Measurements from ENCODE around the gene LILRB1. TPM values are rescaled to one million over a fixed set of nuclear protein-coding genes. Genes with fewer than 3 reads are reported as not detected.
A peak's percentile ranks its signal among the peaks of the same experiment; 100 is the strongest.
"Not testable (repeated sequence)": the region's sequence is repeated elsewhere in the genome, so short reads cannot be mapped to it uniquely, and the experiment has no call there.

LILRB1 gene
- total and polyA plus RNA-seq, 7 experiments from 2014 or later: 0.09 to 56.5 (median 2.2) TPM; not detected in 2

DNA sequence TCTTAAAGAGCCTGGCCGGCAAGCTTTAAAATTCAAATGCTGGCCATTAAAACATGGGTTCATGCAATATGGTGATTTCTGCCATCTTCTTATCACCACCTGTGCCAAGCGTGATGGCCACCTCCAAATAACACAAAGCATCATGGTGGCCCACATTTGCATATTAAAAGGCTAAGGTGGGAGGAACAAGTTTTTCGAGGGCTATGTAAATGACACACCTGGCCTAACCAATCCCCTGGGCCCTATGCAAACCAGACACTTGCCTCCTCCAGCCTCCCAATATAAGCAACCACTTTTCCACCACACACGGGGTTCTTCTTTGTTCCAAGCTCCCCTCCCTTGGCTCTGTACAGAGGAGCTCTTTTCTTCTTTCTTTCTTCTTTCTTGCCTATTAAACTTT, 46.9 kb downstream of the LILRB1 start:
- DNase-seq (no peak), ATAC-seq (no peak)
- CTCF ChIA-PET: interaction anchor here (0.8 kb wide), 1 partner anchor 1311 kb away, joined by 3 read pairs; no protein-coding TSS in a partner anchor
- Mint-ChIP-seq H3K4me1 (peaks cover 0 to 2% (median 0%) of the 10 kb centered on the region in 7 donors), H3K4me3 (no peak overlapping the region), H3K27ac (no peak overlapping the region), H3K36me3 (no peaks in the 10 kb centered on the region), H3K9me3 (no peaks in the 10 kb centered on the region), H3K27me3 (peaks cover 2 to 34% (median 23%) of the 10 kb centered on the region in 5 donors)
- no peak overlapping the region for H3K27ac ChIP-seq (ENCODE audit: low read depth, low read length)
- POLR2A ChIA-PET: no interaction called here
- H3K27me3 ChIP-seq (ENCODE audit: control insufficient read depth in 2 of 2, insufficient read depth in 2 of 2, low read length in 2 of 2): no peaks in the 10 kb centered on the region
- H3K9me3 ChIP-seq (ENCODE audit: control insufficient read depth in 2 of 3, low read length in 3 of 3): no peaks in the 10 kb centered on the region
- no peaks in the 10 kb centered on the region for H3K4me1 ChIP-seq (ENCODE audit: control insufficient read depth in 2 of 2, insufficient read depth in 2 of 2, low read length in 2 of 2)
- no peak overlapping the region for H3K4me3 ChIP-seq (ENCODE audit: low read length)
- H3K36me3 ChIP-seq (ENCODE audit: control insufficient read depth in 2 of 3, insufficient read depth in 3 of 3, low read length in 3 of 3): no peaks in the 10 kb centered on the region
- intact Hi-C loops (cut with micrococcal nuclease): no loop called here

DNA sequence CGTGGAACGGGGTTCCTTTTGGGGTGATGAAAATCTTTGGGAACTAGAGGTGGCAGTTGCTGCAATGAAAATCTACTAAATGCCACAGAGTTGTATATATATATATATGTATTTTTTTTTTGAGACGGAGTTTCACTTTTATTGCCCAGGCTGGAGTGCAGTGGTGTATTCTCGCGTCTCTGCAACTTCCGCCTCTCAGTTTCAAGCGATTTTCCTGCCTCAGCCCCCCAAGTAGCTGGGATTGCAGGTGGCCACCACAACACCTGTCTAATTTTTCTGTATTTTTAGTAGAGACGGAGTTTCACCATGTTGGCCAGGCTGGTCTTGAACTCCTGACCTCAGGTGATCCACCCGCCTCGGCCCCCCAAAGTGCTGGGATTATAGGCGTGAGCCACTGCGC, 51.3 kb downstream of the LILRB1 start:
- H3K27me3 ChIP-seq (ENCODE audit: control insufficient read depth in 2 of 2, insufficient read depth in 2 of 2, low read length in 2 of 2); H3K4me3 Mint-ChIP-seq; H3K27ac Mint-ChIP-seq; ATAC-seq; H3K36me3 Mint-ChIP-seq; H3K9me3 Mint-ChIP-seq; H3K27ac ChIP-seq (ENCODE audit: low read depth, low read length); H3K4me1 ChIP-seq (ENCODE audit: control insufficient read depth in 2 of 2, insufficient read depth in 2 of 2, low read length in 2 of 2); H3K9me3 ChIP-seq (ENCODE audit: control insufficient read depth in 2 of 3, low read length in 3 of 3); H3K4me1 Mint-ChIP-seq; intact Hi-C loops (cut with micrococcal nuclease); H3K4me3 ChIP-seq (ENCODE audit: low read length); DNase-seq; POLR2A ChIA-PET; H3K36me3 ChIP-seq (ENCODE audit: control insufficient read depth in 2 of 3, insufficient read depth in 3 of 3, low read length in 3 of 3): not testable (repeated sequence)
- CTCF ChIA-PET: interaction anchor here (0.6 kb wide), 1 partner anchor 22 kb away, joined by 3 read pairs; no protein-coding TSS in a partner anchor
- H3K27me3 Mint-ChIP-seq: peaks cover 2 to 46% (median 42%) of the 10 kb centered on the region in 5 donors

DNA sequence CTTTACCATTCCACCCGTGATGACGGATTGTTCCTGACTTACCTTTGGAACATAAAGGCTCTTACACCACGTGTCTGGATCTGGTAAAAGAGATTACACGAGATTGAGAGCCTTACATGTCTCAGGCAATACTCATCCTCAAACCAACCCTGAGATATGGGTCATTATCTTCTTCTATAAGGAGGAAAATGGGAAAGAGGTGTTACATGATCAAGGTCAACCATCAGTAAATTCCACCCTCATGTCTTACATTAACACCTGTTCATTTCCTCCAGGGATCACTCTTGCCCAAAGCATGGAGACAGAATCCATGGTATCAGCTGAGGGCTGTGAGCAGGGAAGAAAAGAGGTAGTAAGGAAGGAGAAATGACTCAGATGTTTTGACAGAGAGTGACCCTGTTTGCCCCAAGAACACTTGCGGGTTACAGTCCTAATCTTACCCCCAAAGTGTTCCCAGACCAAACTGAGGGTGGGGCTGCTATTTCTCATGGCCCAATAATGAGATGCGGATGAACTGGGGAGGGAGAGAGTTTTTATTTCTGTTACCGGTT, 52.1 kb downstream of the LILRB1 start:
- Histone ChIP-seq H3K4me1 (ENCODE audit: control insufficient read depth in 2 of 2, insufficient read depth in 2 of 2, low read length in 2 of 2) (no peaks in the 10 kb centered on the region), H3K9me3 (ENCODE audit: control insufficient read depth in 2 of 3, low read length in 3 of 3) (no peaks in the 10 kb centered on the region), H3K4me3 (ENCODE audit: low read length) (no peak overlapping the region), H3K27ac (ENCODE audit: low read depth, low read length) (no peak overlapping the region), H3K27me3 (ENCODE audit: control insufficient read depth in 2 of 2, insufficient read depth in 2 of 2, low read length in 2 of 2) (no peaks in the 10 kb centered on the region), H3K36me3 (ENCODE audit: control insufficient read depth in 2 of 3, insufficient read depth in 3 of 3, low read length in 3 of 3) (no peaks in the 10 kb centered on the region)
- ChIA-PET CTCF (interaction anchor here (0.6 kb wide), 1 partner anchor 23 kb away, joined by 3 read pairs; no protein-coding TSS in a partner anchor), POLR2A (no interaction called here)
- intact Hi-C loops (cut with micrococcal nuclease): no loop called here
- no peaks in the 10 kb centered on the region for H3K36me3 Mint-ChIP-seq
- H3K27ac Mint-ChIP-seq: no peak overlapping the region
- peaks cover 0 to 11% (median 1%) of the 10 kb centered on the region in 11 donors for H3K9me3 Mint-ChIP-seq
- H3K4me1 Mint-ChIP-seq: no peaks in the 10 kb centered on the region
- no peak for ATAC-seq
- no peak overlapping the region for H3K4me3 Mint-ChIP-seq
- no peak for DNase-seq
- peaks cover 3 to 49% (median 46%) of the 10 kb centered on the region in 5 donors for H3K27me3 Mint-ChIP-seq

DNA sequence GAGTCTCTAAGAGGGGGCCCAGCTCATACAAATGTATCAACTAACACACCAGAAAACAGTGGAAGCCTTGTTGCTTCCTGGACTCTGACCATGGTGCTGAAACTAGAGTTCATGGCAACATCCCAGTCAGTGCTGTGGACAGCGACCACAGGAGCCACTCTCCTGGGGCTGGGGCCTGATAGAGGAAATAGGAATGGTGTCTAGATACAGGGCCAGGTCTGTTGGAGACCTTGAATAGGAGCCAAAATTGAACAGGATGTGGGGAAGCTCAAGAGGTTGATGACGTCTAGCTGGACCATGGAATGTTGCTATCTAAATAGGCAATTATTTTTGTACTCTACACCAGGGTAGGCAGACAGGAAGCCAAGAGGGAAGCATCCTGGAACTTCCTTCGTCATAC, 54.2 kb downstream of the LILRB1 start:
- Mint-ChIP-seq H3K27ac (no peak overlapping the region), H3K4me1 (no peaks in the 10 kb centered on the region), H3K9me3 (peaks cover 0 to 11% (median 1%) of the 10 kb centered on the region in 11 donors), H3K4me3 (no peak overlapping the region), H3K27me3 (peaks cover 3 to 47% (median 47%) of the 10 kb centered on the region in 5 donors), H3K36me3 (no peaks in the 10 kb centered on the region)
- ChIA-PET POLR2A (no interaction called here), CTCF (no interaction called here)
- H3K4me3 ChIP-seq (ENCODE audit: low read length): no peak overlapping the region
- no peak for DNase-seq
- H3K27me3 ChIP-seq (ENCODE audit: control insufficient read depth in 2 of 2, insufficient read depth in 2 of 2, low read length in 2 of 2): no peaks in the 10 kb centered on the region
- ATAC-seq: peak; percentile 60
- H3K9me3 ChIP-seq (ENCODE audit: control insufficient read depth in 2 of 3, low read length in 3 of 3): no peaks in the 10 kb centered on the region
- no peaks in the 10 kb centered on the region for H3K4me1 ChIP-seq (ENCODE audit: control insufficient read depth in 2 of 2, insufficient read depth in 2 of 2, low read length in 2 of 2)
- intact Hi-C loops (cut with micrococcal nuclease): no loop called here
- no peak overlapping the region for H3K27ac ChIP-seq (ENCODE audit: low read depth, low read length)
- no peaks in the 10 kb centered on the region for H3K36me3 ChIP-seq (ENCODE audit: control insufficient read depth in 2 of 3, insufficient read depth in 3 of 3, low read length in 3 of 3)

Small RNA genes within 50 kb of the gene (microRNA-seq; reads per million reads assigned to microRNA genes)
- gene MIR8061 (ENCODE audit: borderline microRNAs expressed): not detected

Other genes starting within 250 kb of the LILRB1 start
- gene TTYH1, start 215.0 kb upstream of the LILRB1 start, total RNA-seq: 1 to 10 TPM in 1 of 5 experiments, under 1 TPM in 1, not detected in 3; 0.10 to 1.8 TPM
- gene TTYH1, start 215.0 kb upstream of the LILRB1 start, polyA plus RNA-seq: under 1 TPM; 0.23 to 0.40 TPM
- gene LENG8, start 181.3 kb upstream of the LILRB1 start, total RNA-seq: 100 to 1,000 TPM; 238 to 685 (median 503) TPM
- gene LENG8, start 181.3 kb upstream of the LILRB1 start, polyA plus RNA-seq: 10 to 100 TPM in 1 of 2 donors, 1 to 10 TPM in 1; 6.2 to 16.8 TPM
- gene LENG9, start 166.7 kb upstream of the LILRB1 start, total RNA-seq: 1 to 10 TPM; 3.5 to 6.1 (median 4.3) TPM
- under 1 TPM; 0.09 to 0.16 TPM for gene LENG9, start 166.7 kb upstream of the LILRB1 start, polyA plus RNA-seq
- gene CDC42EP5, start 157.2 kb upstream of the LILRB1 start, total RNA-seq: not detected
- gene CDC42EP5, start 157.2 kb upstream of the LILRB1 start, polyA plus RNA-seq: not detected
- gene LAIR2, start 127.7 kb upstream of the LILRB1 start, total RNA-seq: 10 to 100 TPM in 1 of 5 experiments, 1 to 10 TPM in 2, under 1 TPM in 1, not detected in 1; 0.85 to 12.8 (median 2.2) TPM
- gene LAIR2, start 127.7 kb upstream of the LILRB1 start, polyA plus RNA-seq: 1 to 10 TPM; 2.5 to 5.5 TPM
- 10 to 100 TPM in 1 of 5 experiments, 1 to 10 TPM in 1, under 1 TPM in 3; 0.24 to 50.3 (median 0.87) TPM for gene LILRA2, start 56.7 kb upstream of the LILRB1 start, total RNA-seq
- under 1 TPM; 0.18 to 0.38 TPM for gene LILRA2, start 56.7 kb upstream of the LILRB1 start, polyA plus RNA-seq
- gene LILRA1, start 36.9 kb upstream of the LILRB1 start, total RNA-seq: 10 to 100 TPM in 1 of 5 experiments, 1 to 10 TPM in 1, not detected in 3; 4.3 to 36.7 TPM
- under 1 TPM in 1 of 2 donors, not detected in 1; 0.14 TPM for gene LILRA1, start 36.9 kb upstream of the LILRB1 start, polyA plus RNA-seq
- 10 to 100 TPM in 1 of 5 experiments, 1 to 10 TPM in 3, under 1 TPM in 1; 0.15 to 20.2 (median 2.5) TPM for gene LILRB4, start 32.5 kb downstream of the LILRB1 start, total RNA-seq
- gene LILRB4, start 32.5 kb downstream of the LILRB1 start, polyA plus RNA-seq: not detected
- not detected for gene KIR3DL3, start 94.0 kb downstream of the LILRB1 start, total RNA-seq
- gene KIR3DL3, start 94.0 kb downstream of the LILRB1 start, polyA plus RNA-seq: not detected
- gene KIR2DL3, start 108.0 kb downstream of the LILRB1 start, total RNA-seq: 1 to 10 TPM in 1 of 5 experiments, under 1 TPM in 1, not detected in 3; 0.27 to 4.0 TPM
- gene KIR2DL3, start 108.0 kb downstream of the LILRB1 start, polyA plus RNA-seq: under 1 TPM in 1 of 2 donors, not detected in 1; 0.11 TPM
- 1 to 10 TPM in 2 of 5 experiments, not detected in 3; 1.0 to 1.2 TPM for gene KIR2DL1, start 139.3 kb downstream of the LILRB1 start, total RNA-seq
- gene KIR2DL1, start 139.3 kb downstream of the LILRB1 start, polyA plus RNA-seq: not detected
- under 1 TPM in 3 of 5 experiments, not detected in 2; 0.15 to 0.48 (median 0.44) TPM for gene KIR2DL4, start 173.1 kb downstream of the LILRB1 start, total RNA-seq
- not detected for gene KIR2DL4, start 173.1 kb downstream of the LILRB1 start, polyA plus RNA-seq
- gene KIR3DL1, start 186.0 kb downstream of the LILRB1 start, total RNA-seq: 1 to 10 TPM in 2 of 5 experiments, not detected in 3; 1.1 to 2.0 TPM
- gene KIR3DL1, start 186.0 kb downstream of the LILRB1 start, polyA plus RNA-seq: under 1 TPM in 1 of 2 donors, not detected in 1; 0.14 TPM
- gene KIR2DS4, start 202.2 kb downstream of the LILRB1 start, total RNA-seq: 1 to 10 TPM in 2 of 5 experiments, not detected in 3; 1.3 to 3.5 TPM
- under 1 TPM in 1 of 2 donors, not detected in 1; 0.24 TPM for gene KIR2DS4, start 202.2 kb downstream of the LILRB1 start, polyA plus RNA-seq
- gene KIR3DL2, start 220.0 kb downstream of the LILRB1 start, total RNA-seq: 1 to 10 TPM in 2 of 5 experiments, under 1 TPM in 1, not detected in 2; 0.94 to 6.1 (median 1.3) TPM
- gene KIR3DL2, start 220.0 kb downstream of the LILRB1 start, polyA plus RNA-seq: 1 to 10 TPM in 1 of 2 donors, under 1 TPM in 1; 0.40 to 1.5 TPM
- gene FCAR, start 243.8 kb downstream of the LILRB1 start, total RNA-seq: 100 to 1,000 TPM in 1 of 5 experiments, 1 to 10 TPM in 1, not detected in 3; 8.5 to 110 TPM
- not detected for gene FCAR, start 243.8 kb downstream of the LILRB1 start, polyA plus RNA-seq